ENCODE measurements around the gene BRF1.

Gene BRF1

GRCh38 chr14:105257464-105257863, 43.3 kb downstream of the BRF1 start:
- DNase-seq: peak; percentile 43

- DNase-seq: no peak
Measured at GRCh38 chr14:105256292-105256960, 44.4 kb downstream of the BRF1 start.

- DNase-seq: no peak
Measured at GRCh38 chr14:105255021-105255507, 45.7 kb downstream of the BRF1 start.

- no peak for DNase-seq
Measured at GRCh38 chr14:105253329-105253682, 47.5 kb downstream of the BRF1 start.

GRCh38 chr14:105252552-105253328, 48.1 kb downstream of the BRF1 start:
- DNase-seq: no peak

- DNase-seq: no peak
Measured at GRCh38 chr14:105251920-105252319, 48.9 kb downstream of the BRF1 start.

GRCh38 chr14:105250986-105251385, 49.8 kb downstream of the BRF1 start:
- no peak for DNase-seq

GRCh38 chr14:105250008-105250366, 50.8 kb downstream of the BRF1 start:
- DNase-seq: no peak

- DNase-seq: no peak
Measured at GRCh38 chr14:105249182-105250007, 51.4 kb downstream of the BRF1 start.

GRCh38 chr14:105248368-105249181, 52.2 kb downstream of the BRF1 start, which contains the start of gene BTBD6:
BTBD6 (plus strand) TSS chr14:105248533; CDS start chr14:105248712, 179 bp downstream.
- DNase-seq: peak; percentile 87

GRCh38 chr14:105247715-105248367, 53.0 kb downstream of the BRF1 start:
- no peak for DNase-seq

GRCh38 chr14:105247026-105247425, 53.8 kb downstream of the BRF1 start:
- DNase-seq: no peak

- DNase-seq: no peak
Measured at GRCh38 chr14:105244334-105244733, 56.5 kb downstream of the BRF1 start.

- DNase-seq: no peak
Measured at GRCh38 chr14:105241641-105242040, 59.2 kb downstream of the BRF1 start.

GRCh38 chr14:105240811-105241576, 59.8 kb downstream of the BRF1 start:
- no peak for DNase-seq

GRCh38 chr14:105229099-105229655, 71.6 kb downstream of the BRF1 start:
- no peak for DNase-seq

GRCh38 chr14:105228562-105228961, 72.2 kb downstream of the BRF1 start:
- no peak for DNase-seq

GRCh38 chr14:105227346-105227745, 73.5 kb downstream of the BRF1 start:
- DNase-seq: no peak

- no peak for DNase-seq
Measured at GRCh38 chr14:105226198-105226597, 74.6 kb downstream of the BRF1 start.

GRCh38 chr14:105224845-105225570, 75.8 kb downstream of the BRF1 start:
- no peak for DNase-seq

Data from activated CD4-positive, alpha-beta T cell treated with anti-CD3 and anti-CD28 coated beads, Interleukin-2, amount 50 U/mL, for 1 hour (primary cell).